Muscle of back (tissue), 11 donors: Measurements from ENCODE around the gene C19orf38. TPM values are rescaled to one million over a fixed set of nuclear protein-coding genes. Genes with fewer than 3 reads are reported as not detected.

Experiments
- DNase-seq, 3 donors: peaks; one replicate each; pipeline versions ENCODE4 v3.0.0 to v3.0.0-alpha.2; 2013
- polyA plus RNA-seq, 10 donors: library from polyadenylated mRNA; unstranded; fragments of 120-200 nt; gene quantifications; one replicate each; pipeline ENCODE4 v1.2.1, GENCODE V29; 2013; ENCODE audit not compliant: insufficient read length in 10 of 10

The C19orf38 gene
- polyA plus RNA-seq, 10 donors: 1.6 to 4.7 (median 2.6) TPM

DNA sequence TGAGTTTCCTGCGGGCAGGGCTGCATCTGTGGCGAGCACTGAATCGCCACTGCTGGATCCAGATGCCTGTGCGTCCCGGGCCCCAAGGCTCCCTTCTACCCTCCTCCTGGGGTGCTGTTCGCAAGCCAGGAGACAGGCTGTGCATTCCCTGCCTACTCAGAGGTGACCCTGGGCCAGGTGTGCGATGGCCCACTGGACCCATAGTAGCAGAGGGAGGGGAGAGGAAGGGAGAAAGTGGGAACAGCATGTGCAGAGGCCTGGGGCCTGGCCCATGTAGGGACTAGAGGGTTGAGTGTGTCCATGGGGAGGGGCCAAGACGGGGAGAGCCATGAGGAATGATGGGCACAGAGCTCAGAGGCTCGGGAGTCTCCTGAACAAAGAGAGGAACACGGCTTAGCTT is 50.4 kb downstream of the C19orf38 start:
- DNase-seq: no peak

GRCh38 chr19:10899151-10899653 is 51.0 kb downstream of the C19orf38 start:
- no peak for DNase-seq

- no peak for DNase-seq
These were observed 59.7 kb downstream of the C19orf38 start for GRCh38 chr19:10907925-10908324.

DNA sequence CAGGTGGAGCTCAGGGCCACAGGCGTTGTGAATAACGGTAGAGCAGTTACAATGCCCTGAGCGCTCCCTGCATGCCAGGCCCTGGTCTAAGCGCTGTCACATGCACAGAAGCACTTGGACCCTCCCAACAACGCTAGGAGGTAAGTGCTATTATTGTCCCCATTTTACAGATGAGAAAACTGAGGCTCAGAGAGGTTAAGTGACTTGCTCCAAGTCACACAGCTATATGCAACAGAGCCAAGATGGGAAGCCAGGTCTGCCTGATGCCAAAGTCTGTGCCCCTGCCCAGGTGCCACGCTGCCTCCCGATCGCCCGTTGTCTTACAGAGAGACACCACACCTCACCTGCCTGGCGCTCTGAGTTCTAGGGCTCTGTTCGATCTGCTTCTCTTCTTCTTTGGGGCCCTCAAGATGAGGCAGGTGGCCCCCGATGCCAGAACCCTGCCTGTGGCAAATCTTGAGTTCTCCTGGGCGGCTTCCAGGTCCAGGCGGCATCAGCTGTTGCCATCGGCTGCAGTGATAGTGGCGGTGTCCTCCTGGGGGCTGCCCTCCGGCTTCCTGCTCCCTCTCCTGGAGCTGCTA is 60.3 kb downstream of the C19orf38 start:
- DNase-seq: no peak

DNA sequence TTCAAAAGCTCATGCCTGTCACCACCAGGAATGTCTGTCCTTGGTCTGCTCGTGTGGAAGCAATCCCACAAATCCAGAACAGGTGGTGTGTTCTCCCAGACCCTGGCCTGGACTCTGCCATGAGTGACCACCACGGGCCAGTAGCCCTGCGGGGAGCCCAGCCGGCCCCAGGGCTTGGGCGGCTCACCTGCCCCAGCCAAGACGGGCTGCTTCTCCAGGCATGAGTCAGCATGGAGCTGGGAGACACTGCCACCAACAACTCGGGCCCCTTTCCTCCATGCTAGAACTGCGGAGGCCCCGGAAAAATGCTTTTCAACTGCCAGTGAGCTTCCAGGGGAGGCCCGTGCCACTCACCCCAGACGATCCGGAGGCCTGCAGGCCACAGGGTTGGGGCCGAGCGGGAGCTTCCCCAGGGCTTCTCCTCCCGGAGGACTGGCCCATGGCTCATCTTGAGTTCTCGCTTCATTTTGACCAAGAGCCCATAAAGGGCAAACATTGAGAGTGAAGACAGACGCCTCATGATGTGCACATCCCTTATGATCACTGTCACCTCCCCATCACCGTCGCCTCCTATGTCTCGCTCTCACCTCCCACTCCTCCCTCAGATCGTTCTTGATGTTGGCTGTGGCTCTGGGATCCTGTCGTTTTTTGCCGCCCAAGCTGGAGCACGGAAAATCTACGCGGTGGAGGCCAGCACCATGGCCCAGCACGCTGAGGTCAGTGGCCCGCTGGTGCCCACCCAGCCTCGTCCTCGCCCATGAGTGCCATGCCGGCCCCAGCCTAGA is 63.6 kb downstream of the C19orf38 start:
- DNase-seq: no peak

- DNase-seq: no peak
These were observed 64.4 kb downstream of the C19orf38 start for GRCh38 chr19:10912619-10913018.

DNA sequence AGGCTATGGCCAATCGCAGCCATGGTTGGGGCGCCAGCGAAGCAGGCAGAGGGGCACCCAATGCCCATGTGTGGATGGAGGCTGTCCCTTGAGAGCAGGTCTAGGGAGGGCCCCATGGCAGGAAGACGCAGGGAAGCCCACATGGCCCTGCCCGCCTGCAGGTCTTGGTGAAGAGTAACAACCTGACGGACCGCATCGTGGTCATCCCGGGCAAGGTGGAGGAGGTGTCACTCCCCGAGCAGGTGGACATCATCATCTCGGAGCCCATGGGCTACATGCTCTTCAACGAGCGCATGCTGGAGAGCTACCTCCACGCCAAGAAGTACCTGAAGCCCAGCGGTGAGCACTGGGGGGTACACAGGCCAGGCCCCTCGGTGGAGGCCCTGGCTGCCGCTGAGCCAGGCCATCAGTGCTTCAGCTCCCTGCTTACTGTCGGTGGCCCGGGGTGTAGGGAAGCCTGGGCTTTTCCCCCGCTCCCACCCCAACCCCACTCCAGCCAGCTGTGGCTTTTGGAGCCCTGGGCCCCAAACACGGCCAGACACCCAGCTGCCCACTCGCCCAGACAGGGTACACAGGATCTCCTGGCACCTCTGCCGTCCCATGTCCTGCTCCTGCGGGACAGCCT is 65.6 kb downstream of the C19orf38 start:
- DNase-seq: no peak

DNA sequence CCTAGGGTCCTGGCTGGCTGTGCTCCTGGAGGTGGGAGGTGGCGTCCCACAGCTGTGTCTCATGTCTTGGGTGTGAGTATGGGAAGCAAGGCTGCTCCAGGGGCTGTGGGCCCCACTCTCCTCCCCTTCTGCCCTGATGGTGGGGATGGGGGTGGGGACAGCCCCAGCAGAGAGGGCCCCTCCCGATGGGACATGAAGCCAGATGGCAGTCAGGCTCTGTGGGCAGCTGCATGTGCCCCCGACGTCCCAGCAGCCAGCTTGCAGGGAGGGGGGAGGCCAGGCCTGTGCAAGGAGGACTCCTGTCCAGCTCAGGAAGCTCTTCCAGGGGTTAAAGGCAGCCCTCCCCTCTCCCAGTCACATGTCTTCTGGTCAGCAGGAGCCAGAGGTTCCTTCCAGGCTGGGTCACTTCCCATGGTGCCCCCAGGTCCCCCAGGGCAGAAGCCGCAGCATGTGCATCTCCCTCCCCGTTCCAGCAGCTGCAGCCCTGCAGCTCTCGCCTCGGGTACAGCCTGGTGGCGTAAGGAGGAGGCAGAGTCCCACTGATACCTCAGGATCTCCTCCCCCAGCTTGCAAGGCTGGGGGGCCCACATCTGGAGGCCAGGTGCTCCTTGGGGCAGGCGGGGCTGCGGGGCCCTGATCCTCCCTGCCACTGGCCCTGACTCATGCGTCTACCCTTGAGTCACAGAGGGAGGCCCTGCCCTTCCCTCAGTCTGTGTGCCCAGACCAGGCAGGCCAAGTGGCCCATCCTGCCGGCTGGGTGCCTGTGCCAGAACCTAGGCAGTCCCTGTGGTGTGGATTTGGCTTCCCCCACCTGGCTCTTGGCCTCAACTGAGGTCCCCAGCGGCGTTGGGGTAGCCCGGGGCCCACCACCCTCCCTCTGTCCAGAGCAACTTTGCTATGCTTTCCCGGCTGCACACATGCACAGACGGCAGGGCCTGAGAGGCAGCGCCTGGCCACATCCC is 67.2 kb downstream of the C19orf38 start:
- DNase-seq: peak; percentile 49 to 86 (median 58)

- no peak for DNase-seq
These were observed 68.4 kb downstream of the C19orf38 start for GRCh38 chr19:10916602-10917001.

GRCh38 chr19:10918359-10918758 is 70.1 kb downstream of the C19orf38 start:
- no peak for DNase-seq

Other genes with a start within 250 kb of the C19orf38 start
- 100 to 1,000 TPM; 112 to 146 (median 132) TPM for gene SLC44A2, start 222.9 kb upstream of the C19orf38 start, polyA plus RNA-seq
- gene ILF3, start 194.1 kb upstream of the C19orf38 start, polyA plus RNA-seq: 100 to 1,000 TPM; 126 to 193 (median 157) TPM
- 10 to 100 TPM; 20.0 to 40.3 (median 29.4) TPM for gene QTRT1, start 147.0 kb upstream of the C19orf38 start, polyA plus RNA-seq
- gene DNM2, start 130.3 kb upstream of the C19orf38 start, polyA plus RNA-seq: 10 to 100 TPM; 60.7 to 83.2 (median 72.5) TPM
- gene TMED1, start 12.2 kb upstream of the C19orf38 start, polyA plus RNA-seq: 10 to 100 TPM; 26.9 to 45.0 (median 33.6) TPM
- gene CARM1, start 23.1 kb downstream of the C19orf38 start, polyA plus RNA-seq: 10 to 100 TPM; 48.9 to 66.5 (median 57.1) TPM
- 10 to 100 TPM; 18.4 to 33.6 (median 24.7) TPM for gene YIPF2, start 80.2 kb downstream of the C19orf38 start, polyA plus RNA-seq
- 10 to 100 TPM; 13.8 to 18.8 (median 16.8) TPM for gene TIMM29, start 80.4 kb downstream of the C19orf38 start, polyA plus RNA-seq
- 100 to 1,000 TPM in 3 of 10 donors, 10 to 100 TPM in 7; 78.0 to 110 (median 93.9) TPM for gene SMARCA4, start 112.6 kb downstream of the C19orf38 start, polyA plus RNA-seq
- gene LDLR, start 241.0 kb downstream of the C19orf38 start, polyA plus RNA-seq: 10 to 100 TPM; 15.3 to 39.5 (median 20.0) TPM